ENCODE measurements around the gene SERF2. TPM values are rescaled to one million over a fixed set of nuclear protein-coding genes. Genes with fewer than 3 reads are reported as not detected.
"Not testable (repeated sequence)": the region's sequence is repeated elsewhere in the genome, so short reads cannot be mapped to it uniquely, and the experiment has no call there.

The SERF2 gene
- 630 and 662 TPM in 2 replicates for total RNA-seq (2014; rRNA removed; shearing (Covaris generic))
- 548 and 946 TPM in 2 replicates for polyA plus RNA-seq (2015; cell fraction: cytosol; rRNA removed)
- polyA plus RNA-seq (2015; cell fraction: nucleus; rRNA removed), result 314 and 432 TPM in 2 replicates

GRCh38 chr15:43791993-43792760, at the start of gene SERF2:
Gene SERF2, plus strand, starts transcription at chr15:43792320. Its CDS starts 57 bp downstream, at chr15:43792377.
- in situ Hi-C loops (cut with HindIII; ENCODE audit: low pct_unique_long_range_greater_than_20kb, low sequenced_read_pairs), result no loop called here
- peak; percentile 99 for DNase-seq (ENCODE audit: low read depth, low spot score)

DNA sequence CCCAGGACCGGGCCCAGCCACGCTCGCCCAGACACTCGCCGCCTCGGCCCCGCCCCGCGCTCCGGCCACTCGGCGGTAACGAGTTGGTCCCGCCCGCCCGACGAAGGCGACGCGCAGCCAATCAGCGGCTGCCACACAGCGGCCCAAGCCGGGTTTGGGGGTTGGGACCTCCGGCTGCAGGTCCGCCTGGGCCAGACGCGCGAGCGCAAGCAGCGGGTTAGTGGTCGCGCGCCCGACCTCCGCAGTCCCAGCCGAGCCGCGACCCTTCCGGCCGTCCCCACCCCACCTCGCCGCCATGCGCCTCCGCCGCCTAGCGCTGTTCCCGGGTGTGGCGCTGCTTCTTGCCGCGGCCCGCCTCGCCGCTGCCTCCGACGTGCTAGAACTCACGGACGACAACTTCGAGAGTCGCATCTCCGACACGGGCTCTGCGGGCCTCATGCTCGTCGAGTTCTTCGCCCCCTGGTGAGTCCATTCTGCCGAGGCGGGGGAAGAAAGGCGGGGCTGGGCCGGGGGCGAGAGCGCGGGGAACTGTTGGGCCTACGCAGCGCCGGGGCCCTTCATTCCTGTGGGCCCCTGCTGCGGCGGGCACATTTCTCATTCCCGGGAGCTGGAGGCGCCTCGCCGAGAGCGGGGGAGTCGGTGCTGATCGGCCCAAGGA, 45.7 kb upstream of the SERF2 start, which contains the start of gene PDIA3:
Gene PDIA3 (plus strand): TSS at position 194 of the 658 bp plus-strand sequence. CDS start 102 bp downstream, at position 296.
- in situ Hi-C loops (cut with HindIII; ENCODE audit: low pct_unique_long_range_greater_than_20kb, low sequenced_read_pairs), result not testable (repeated sequence)

DNA sequence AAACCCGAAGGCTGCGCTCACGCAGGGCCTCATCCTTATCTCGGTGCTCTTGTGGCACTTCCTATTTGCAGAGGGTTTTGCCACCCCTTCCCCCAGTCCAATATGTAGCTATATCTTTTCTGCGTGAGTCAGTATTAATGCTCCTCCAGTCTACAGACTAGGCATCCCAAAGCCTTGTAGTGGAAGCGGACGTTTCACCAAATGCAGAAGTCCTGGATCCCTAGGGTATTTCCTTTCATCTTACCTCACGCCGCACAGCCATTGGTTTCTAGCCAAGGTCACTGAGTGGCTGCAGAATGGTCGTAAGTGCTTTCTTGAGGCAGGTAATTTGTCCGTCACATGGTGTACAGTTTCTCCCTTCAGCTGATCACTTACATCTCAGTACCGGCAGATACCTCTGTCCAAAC, 45.2 kb upstream of the SERF2 start:
- in situ Hi-C loops (cut with HindIII; ENCODE audit: low pct_unique_long_range_greater_than_20kb, low sequenced_read_pairs), result not testable (repeated sequence)

More for the DNA sequence above, 45.7 kb upstream of the SERF2 start, which contains the start of gene PDIA3:
- peak; percentile 90 for DNase-seq (ENCODE audit: low read depth, low spot score)

DNA sequence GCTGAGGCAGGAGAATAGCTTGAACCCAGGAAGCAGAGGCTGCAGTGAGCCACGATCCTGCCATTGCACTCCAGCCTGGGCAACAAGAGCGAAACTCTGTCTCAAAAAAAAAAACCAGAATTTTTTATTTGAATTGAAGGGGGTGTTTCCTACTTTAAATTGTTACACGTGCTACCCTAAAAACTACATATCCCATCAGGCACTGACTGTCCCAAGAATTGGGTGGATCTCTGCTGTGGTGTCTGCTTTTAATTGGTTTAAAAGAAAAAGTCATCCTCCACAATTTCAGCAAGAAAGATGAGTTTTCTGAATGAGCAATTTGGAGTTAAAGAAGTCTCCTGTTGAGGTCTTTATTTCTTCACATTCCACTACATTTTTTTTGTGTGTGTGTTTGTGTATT, 43.7 kb upstream of the SERF2 start:
- in situ Hi-C loops (cut with HindIII; ENCODE audit: low pct_unique_long_range_greater_than_20kb, low sequenced_read_pairs), result no loop called here
- peak; percentile 12 for DNase-seq (ENCODE audit: low read depth, low spot score)

More for the DNA sequence above, 45.2 kb upstream of the SERF2 start:
- DNase-seq (ENCODE audit: low read depth, low spot score), result peak; percentile 21

DNA sequence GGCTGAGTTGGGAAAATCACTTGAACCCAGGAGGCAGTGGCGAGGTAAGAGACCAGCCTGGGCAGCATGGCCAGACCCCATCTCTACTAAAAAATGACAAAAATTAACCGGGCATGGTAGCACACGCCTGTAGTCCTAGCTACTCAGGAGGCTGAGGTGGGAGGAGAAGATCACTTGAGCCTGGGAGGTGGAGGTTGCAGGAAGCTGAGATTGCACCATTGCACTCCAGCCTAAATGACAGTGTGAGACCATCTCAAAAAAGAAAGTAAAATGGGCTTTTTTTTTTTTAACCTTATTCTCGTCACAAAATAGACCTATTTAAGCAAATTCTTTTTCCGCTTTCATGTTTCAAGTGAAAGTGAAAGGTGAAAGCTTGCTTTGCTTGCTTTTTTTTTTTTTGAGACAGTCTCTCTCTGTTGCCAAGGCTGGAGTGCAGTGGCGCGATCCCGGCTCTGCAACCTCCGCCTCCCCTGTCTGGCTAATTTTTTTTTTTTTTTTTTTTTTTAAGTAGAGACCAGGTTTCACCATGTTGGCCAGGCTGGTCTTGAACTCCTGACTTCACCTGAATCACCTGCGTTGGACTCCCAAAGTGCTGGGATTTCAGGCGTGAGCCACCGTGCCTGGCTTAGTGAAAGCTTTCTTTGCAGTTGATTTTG, 42.3 kb upstream of the SERF2 start:
- DNase-seq (ENCODE audit: low read depth, low spot score), result no peak
- in situ Hi-C loops (cut with HindIII; ENCODE audit: low pct_unique_long_range_greater_than_20kb, low sequenced_read_pairs), result no loop called here

DNA sequence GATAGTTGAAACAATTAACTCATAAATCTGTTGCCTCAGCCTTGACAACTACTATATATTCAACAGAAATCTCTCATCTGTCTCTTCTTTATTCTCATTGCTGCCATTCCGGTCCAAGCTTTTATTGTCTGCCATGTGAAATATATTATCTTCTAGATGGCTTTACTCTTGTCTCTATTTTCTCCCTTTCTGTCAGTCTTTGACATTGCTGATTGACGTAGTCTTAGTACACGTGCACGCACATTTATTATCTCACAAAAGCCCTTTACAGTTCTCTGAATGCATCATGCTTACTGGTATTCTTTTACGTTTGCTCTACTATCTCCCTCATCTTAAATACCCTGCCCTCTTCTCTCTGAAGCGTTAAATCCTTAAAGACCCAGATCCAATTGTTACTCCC, 40.2 kb upstream of the SERF2 start:
- in situ Hi-C loops (cut with HindIII; ENCODE audit: low pct_unique_long_range_greater_than_20kb, low sequenced_read_pairs), result no loop called here
- DNase-seq (ENCODE audit: low read depth, low spot score), result no peak

DNA sequence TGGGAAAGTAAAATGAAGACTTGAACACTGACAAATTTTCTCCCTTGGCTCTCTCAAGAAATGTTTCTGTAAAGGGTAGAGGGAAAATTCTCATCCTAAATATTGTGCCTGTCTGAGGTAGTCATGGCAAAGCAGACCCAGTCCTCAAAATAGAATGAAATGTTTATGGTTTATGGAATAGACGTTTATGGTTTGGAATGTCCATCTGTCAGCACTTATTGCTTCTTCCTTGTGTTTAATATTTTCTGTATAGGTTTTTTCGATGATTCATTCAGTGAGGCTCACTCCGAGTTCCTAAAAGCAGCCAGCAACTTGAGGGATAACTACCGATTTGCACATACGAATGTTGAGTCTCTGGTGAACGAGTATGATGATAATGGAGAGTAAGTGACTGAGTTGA, 29.3 kb upstream of the SERF2 start:
- DNase-seq (ENCODE audit: low read depth, low spot score), result no peak
- in situ Hi-C loops (cut with HindIII; ENCODE audit: low pct_unique_long_range_greater_than_20kb, low sequenced_read_pairs), result no loop called here

- in situ Hi-C loops (cut with HindIII; ENCODE audit: low pct_unique_long_range_greater_than_20kb, low sequenced_read_pairs), result no loop called here
- DNase-seq (ENCODE audit: low read depth, low spot score), result no peak
Observed at GRCh38 chr15:43763819-43764446, 28.2 kb upstream of the SERF2 start.

DNA sequence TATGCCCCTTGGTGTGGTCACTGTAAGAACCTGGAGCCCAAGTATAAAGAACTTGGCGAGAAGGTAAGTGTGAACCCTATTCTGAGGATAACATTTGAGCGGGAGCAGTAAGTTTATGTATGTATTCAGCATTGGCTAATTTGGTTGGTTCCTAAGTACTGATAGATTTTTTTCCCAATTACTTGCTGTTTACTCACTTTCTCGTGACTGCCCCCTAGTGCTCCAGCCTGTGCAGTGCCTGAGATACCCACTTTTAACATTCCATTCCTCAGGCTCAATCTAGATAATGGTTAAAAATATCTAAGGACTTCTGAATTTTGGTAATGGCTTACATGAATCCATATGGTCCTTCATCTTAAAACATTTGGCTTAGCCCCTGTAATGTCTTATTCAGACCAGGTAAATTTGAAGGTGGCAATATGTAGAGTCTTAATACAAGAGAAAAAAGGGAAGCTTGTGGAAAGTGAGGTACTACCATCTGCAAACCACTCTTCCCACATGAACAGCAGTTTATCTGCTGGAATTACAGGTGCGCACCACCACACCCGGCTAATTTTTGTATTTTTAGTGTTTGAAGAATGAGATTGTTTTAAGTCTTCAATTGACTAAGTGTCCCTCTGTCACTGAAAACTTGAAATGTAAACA, 22.4 kb upstream of the SERF2 start:
- DNase-seq (ENCODE audit: low read depth, low spot score), result peak; percentile 75
- in situ Hi-C loops (cut with HindIII; ENCODE audit: low pct_unique_long_range_greater_than_20kb, low sequenced_read_pairs), result no loop called here

GRCh38 chr15:43771816-43772215, 20.3 kb upstream of the SERF2 start:
- in situ Hi-C loops (cut with HindIII; ENCODE audit: low pct_unique_long_range_greater_than_20kb, low sequenced_read_pairs), result no loop called here
- no peak for DNase-seq (ENCODE audit: low read depth, low spot score)

- DNase-seq (ENCODE audit: low read depth, low spot score), result no peak
- in situ Hi-C loops (cut with HindIII; ENCODE audit: low pct_unique_long_range_greater_than_20kb, low sequenced_read_pairs), result no loop called here
Observed at GRCh38 chr15:43772624-43773023, 19.5 kb upstream of the SERF2 start.

DNA sequence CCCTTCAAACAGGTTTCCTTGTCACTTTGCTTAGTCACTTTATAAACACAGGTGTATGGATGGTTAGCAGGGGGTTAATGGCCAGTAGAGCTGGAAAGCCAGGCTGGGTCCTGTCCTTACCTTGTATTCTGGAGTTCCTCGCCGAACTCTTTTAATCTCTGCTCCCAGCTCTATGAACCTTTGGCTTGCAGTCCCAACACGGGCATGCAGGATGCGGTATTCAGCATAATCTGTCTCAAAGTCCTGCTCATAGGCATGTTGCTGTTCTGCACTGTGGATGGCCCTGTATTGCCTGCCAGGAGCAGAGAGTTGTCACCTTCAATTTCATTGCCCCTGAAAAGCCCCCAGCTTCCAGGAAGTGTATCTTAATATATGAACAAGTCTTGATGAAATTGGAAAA, 18.1 kb upstream of the SERF2 start:
- no peak for DNase-seq (ENCODE audit: low read depth, low spot score)
- in situ Hi-C loops (cut with HindIII; ENCODE audit: low pct_unique_long_range_greater_than_20kb, low sequenced_read_pairs), result no loop called here

GRCh38 chr15:43775411-43775965, 16.6 kb upstream of the SERF2 start:
- in situ Hi-C loops (cut with HindIII; ENCODE audit: low pct_unique_long_range_greater_than_20kb, low sequenced_read_pairs), result no loop called here
- DNase-seq (ENCODE audit: low read depth, low spot score), result peak; percentile 52

DNA sequence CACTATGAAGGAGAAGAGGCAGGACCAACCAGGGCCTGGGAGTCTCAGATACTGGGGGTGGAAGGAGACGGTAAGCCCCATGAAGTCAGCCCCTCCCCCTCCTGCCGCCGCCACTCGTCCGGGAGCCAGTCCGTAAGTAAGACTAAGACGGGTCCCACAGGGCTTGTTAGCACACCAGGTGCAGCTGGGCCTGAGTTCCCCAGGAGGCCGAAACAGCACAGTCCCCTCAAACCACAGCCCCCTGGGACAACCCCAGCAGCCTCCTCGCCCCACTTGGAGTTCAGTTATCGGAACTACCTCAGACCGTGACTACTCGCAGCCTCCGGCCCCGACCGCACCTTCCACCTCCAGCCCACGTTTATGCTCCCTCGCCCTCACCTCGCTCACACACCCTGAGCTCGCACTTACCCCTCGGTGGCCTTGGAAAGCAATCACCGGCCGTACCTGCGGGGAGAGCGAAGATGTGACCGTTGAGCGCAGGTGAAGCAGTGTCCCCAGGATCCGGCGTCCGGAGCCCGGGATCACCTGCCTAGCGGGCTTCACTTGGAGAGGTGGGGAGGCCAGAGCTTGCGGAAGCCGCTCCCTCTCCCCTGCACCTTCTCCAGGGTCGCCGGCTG, 15.9 kb upstream of the SERF2 start:
- in situ Hi-C loops (cut with HindIII; ENCODE audit: low pct_unique_long_range_greater_than_20kb, low sequenced_read_pairs), result no loop called here

GRCh38 chr15:43776718-43777266, 15.3 kb upstream of the SERF2 start, which contains the start of gene ELL3:
Gene ELL3, minus strand, starts transcription at chr15:43776966. Its CDS starts 65 bp downstream, at chr15:43776901.
- peak; percentile 78 for DNase-seq (ENCODE audit: low read depth, low spot score)
- in situ Hi-C loops (cut with HindIII; ENCODE audit: low pct_unique_long_range_greater_than_20kb, low sequenced_read_pairs), result no loop called here

More for the DNA sequence above, 15.9 kb upstream of the SERF2 start:
- no peak for DNase-seq (ENCODE audit: low read depth, low spot score)

GRCh38 chr15:43777267-43777914, 14.7 kb upstream of the SERF2 start:
- peak; percentile 86 for DNase-seq (ENCODE audit: low read depth, low spot score)
- in situ Hi-C loops (cut with HindIII; ENCODE audit: low pct_unique_long_range_greater_than_20kb, low sequenced_read_pairs), result no loop called here

Measured in SK-MEL-5 (cell line).